HS-5 (cell line): ENCODE measurements around the gene CST11.
"Not testable (repeated sequence)": the region's sequence is repeated elsewhere in the genome, so short reads cannot be mapped to it uniquely, and the experiment has no call there.

ENCODE experiments used
- DNase-seq: peaks from one replicate; pipeline ENCODE4 v3.0.0-alpha.2; 2012; ENCODE audit warnings: low read depth

CST11 gene, protein sequence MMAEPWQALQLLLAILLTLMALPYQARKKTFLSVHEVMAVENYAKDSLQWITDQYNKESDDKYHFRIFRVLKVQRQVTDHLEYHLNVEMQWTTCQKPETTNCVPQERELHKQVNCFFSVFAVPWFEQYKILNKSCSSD

DNA sequence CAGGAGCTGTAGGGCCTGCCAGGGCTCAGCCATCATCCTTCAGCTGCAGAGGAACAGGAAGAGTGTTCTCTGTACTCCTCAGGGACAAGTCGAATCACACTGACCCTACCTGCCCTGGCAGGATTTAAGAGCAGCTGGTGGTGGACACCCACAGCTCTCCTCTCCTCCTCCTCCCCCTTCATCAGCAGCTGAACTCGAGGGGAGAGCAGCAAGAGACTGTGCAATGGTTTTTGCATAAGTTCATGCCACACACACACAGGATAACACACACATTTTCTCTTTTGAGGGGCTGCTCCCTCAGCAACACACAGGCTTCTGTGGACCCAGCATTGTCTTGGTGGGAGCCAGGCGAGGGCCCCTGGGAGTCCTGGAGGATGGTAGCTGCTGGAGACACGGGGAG lies at the start of gene CST11:
Gene CST11, minus strand, starts transcription at position 101 of the 400 bp plus-strand sequence. Its CDS starts 65 bp downstream, at position 36.
- DNase-seq = no peak

DNA sequence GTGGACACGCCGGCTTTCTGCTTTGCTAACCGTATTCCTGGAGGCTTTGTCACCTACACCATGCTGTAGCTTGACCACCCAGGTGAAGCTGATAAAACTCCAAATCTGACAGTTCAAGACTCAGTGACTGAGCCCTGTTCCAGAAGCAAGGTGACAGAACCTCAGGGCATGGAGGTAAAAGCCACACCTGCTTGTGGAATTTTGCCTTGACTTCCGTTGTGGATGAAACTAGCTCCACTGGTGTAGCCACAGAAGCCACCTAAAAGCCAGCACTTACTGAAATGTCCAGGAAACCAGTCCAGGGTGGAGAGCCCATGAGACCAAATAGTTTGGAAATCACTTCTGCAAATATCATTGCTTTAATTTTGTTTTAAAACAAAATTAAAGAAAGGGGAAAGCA lies 49.2 kb upstream of the CST11 start:
- DNase-seq = no peak

DNA sequence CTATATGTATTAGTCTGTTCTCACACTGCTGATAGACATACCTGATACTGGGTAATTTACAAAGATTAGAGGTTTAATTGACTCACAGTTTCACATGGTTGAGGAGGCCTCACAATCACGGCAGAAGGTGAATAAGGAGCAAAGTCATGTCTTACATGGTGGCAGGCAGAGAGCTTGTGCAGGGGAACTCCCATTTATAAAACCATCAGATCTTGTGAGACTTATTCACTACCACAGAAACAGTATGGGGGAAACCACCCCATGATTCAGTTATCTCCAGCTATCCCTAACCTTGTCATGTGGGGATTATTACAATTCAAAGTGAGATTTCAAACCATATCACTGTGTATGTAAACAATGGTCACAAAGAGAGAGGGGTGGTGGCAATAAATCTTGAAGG lies 44.9 kb upstream of the CST11 start:
- no peak for DNase-seq

DNA sequence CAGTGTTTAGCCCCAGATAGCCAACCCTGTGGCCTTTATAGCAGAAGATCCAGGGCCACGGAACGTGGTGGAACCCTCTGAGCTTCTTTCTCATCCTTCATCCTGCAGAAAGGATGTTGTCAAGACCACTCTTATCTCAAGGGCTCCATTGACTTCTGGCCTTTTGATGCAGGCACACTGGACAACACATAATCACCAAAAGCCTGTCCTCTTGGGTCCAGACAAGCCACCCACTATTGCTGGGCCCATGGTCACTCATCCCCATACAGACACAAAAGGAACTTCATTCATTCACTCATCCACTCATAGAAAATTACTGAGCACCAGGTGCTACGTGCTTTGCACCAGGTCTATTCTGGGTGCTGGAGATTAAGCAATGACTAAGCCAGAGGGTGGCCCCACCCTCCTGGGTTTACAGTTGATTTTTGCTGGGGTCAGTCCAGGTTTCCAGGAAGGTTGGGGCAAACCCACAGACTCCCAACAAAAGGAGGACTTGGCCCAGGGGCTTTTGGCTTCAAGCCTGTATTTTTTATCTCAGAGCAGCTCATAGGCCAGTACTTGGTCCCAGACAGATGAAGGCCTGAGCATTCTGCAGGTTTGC lies 40.6 kb upstream of the CST11 start:
- no peak for DNase-seq

DNA sequence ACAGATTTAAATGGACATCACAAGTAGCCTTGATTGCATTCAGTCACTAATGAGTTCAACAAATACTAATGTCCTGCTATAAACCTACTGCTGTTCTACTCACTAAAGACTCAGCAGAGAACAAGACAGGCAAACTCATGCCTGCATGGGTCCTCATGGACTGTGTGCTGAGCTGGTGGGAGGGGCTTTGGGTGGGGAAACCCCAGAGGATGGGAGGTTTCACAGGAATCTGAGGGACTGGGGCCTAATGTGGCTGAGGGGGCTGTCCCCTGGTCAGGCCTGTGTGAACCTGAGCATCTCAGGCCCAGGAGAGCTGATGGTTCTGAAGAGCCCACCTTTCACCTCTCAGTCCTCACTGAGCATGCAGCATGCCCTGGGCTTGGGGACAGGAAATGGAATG lies 39.6 kb upstream of the CST11 start:
- DNase-seq = no peak

DNA sequence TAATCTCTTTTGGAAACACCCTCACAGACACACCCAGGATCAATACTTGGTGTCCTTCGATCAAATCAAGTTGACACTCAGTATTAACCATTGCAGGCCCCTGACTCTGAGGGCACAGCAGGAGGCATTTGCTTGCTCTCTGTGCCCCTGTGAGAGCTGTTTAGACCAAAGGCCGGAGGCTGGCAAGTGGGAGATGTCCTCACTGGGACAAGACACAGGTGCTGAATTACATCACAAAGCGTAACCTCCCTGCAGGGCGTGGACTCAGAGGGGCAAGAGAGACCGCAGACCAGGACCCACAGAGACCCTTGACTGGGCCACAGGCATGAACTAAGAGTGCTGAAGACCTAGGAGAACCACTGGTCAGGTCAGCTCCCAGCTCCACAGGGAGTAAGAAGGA lies 38.1 kb upstream of the CST11 start, which contains the start of gene CST8:
Gene CST8, plus strand, starts transcription at position 301 of the 400 bp plus-strand sequence. CDS start 551 bp downstream, outside the sequence.
- DNase-seq = no peak

DNA sequence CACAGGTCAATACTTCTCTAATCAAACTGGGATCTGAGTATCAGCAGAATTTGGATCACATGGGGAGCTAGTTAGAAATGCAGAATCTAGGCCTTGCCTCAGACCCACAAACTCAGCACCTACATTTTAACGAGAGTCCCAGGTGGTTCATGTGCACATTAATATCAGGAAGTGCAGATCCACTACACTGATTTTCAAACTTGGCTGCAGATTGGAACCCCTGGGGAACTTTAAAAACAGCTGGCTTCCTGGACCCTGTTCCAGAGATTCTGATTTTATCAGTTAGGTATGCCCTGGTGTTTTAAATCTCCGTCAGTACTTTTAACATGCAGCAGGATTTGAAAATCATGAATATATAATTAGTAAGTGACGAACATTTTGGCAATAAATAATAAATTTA lies 36.3 kb upstream of the CST11 start:
- DNase-seq = no peak

DNA sequence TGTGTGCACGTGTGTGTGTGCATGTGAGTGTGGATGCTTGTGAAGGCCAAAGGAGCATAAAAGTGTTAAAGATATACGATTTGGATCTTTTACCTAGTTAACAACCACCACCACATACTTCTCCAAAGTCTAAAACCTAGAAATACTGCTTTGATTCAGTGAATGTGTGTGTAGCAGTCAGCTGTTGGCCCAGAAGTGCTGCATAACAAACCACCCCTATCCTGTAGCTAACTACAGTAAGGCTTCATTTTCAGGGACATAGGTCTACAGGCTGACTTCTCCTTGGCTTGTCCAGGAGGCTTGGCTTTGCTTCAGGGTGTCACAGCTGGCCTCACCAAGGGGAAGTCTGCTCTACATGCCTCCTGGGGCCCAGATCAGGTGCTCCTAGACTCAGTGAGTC lies 35.8 kb upstream of the CST11 start:
- no peak for DNase-seq

DNA sequence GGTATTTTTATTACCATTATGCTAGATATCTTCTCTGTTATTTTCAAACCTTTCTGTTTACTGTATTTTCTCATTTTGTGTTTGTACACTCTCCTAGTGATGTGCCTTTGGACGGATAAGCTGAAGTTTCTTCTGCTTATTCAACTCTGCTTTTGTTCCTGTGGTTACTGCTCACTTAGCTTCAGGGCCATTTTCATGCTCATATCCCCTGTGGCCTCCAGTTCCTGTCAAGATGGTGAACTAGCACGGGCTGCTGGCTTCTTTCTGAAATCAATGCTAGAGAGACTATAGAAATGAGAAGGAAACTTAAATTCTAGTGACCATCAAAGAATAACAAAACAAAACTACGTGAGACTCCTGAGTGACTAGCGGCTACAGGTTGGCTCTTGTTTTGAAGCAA lies 31.4 kb upstream of the CST11 start:
- DNase-seq = no peak

DNA sequence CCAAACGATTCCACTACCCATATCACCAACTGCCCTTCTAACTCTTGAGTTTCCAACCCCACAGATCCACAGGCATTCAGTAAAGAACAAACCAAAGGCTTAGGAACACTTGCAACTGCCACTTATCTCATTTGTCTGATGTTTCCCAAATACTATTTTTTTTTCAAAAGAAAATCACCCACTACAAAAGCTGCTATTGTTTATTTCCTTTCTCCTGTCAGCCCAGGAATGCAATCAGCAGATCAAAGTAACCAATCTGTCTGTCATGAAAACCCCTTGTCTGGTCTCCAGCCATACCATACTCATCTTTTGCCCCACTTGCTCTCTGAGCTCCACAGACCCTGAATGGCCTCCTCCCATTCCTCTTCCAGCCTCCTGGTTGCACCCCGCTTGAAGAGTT lies 29.5 kb upstream of the CST11 start:
- no peak for DNase-seq

DNA sequence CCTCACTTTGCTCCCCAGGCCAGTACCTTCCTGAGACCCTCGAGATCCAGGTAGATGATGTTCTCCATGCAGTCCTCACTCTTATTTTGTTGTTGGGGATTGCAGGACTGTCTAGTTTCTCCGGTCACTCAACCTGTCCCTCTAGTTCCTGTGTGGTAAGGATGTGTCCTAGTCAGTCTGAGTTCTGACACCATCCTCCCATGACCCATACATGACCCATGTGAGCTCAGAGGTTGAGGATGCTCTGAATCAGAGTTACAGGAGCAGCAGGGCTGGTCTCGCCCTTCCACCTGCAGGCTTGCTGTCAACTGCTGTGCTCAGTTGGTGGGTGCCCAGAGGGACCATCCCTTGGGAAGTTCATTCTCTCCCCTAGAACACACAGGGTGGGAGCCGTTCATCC lies 26.4 kb upstream of the CST11 start:
- no peak for DNase-seq

DNA sequence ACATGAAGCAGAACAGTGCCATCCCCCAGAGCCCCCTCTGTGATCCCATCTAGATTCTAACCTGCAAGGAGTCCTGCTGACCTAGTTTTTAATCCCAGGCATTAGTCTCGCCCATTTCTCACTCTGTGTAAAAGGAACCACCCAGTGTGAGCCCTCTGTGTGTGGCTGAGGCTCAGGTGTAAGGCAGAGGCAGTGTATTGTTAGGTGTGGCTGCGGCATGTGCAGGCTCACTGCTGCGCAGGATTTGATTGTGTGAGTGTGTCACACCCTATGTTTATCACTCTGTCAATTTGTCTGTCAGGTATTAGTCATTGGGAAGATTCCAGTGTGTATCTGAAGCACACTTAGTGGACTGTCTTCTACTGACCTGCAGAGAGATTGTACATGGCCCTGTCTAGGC lies 24.5 kb upstream of the CST11 start:
- DNase-seq = no peak

DNA sequence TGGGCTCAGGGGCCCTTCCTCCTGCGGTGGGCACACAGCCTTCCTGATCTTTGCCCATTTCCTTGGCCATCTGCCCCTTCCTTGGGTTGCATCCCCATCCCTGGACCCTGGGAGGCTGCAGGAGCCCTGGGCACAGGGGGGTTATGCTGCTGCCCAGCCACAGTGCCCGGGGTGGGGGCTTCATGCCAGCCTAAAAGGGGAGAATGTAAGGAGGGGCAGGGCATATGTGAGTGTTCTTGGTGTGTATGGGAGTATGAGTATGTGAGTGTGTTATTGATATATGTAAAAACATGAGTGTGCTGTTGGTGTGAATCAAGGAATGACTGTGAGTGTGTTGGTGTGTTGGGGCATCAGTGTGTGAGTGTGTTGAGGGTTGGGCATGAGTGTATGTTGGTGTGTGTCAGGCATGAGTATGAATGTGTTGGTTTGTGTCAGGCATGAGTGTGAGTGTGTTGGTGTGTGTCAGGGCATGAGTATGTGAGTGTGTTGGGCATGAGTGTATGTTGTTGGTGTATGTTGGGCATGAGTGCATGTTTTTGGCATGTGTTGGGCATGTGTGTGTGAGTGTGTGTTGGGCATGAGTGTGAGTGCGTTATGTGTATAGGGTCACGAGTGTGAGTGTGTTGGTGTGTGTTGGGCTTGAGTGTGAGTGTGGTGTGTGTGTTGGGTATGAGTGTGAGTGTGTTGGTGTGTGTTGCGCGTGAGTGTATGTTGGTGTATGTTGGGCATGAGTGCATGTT lies 23.5 kb upstream of the CST11 start:
- no peak for DNase-seq

DNA sequence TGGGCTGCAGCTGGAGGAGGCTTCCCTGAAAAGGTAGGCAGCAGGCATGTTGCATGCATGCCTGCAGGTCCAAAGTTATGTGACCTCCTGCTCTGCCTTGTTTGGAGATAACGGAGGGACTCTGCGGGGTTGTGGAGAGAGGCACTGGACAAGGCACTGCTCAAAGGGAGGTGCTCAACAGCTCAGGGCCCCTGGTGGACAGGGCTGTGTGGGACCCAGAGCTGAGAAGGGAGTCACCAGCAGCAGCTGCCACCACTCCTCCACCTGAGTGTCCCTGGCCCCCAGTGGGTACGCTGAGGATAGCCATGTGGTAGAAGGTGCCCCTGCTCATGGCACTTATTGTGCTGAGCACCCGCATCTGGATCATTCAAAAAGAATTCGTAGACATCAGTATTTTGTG lies 22.7 kb upstream of the CST11 start:
- DNase-seq = no peak

DNA sequence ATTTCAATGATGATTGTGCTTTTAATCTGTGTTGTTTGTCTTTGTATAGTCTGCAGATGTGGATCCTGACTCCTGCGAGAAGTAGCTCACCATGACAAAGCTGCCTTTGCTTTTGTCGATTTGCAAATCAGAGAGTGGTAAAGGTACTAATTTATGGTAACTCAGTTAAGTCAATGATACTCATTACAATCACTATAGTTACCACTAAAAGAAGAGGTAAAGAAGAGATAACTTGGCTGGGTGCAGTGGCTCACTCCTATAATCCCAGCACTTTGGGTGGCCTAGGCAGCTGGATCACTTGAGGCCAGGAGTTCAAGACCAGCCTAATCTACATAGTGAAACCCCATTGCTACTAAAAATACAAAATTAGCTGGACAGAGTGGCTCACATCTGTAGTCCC lies 20.6 kb upstream of the CST11 start:
- not testable (repeated sequence) for DNase-seq

DNA sequence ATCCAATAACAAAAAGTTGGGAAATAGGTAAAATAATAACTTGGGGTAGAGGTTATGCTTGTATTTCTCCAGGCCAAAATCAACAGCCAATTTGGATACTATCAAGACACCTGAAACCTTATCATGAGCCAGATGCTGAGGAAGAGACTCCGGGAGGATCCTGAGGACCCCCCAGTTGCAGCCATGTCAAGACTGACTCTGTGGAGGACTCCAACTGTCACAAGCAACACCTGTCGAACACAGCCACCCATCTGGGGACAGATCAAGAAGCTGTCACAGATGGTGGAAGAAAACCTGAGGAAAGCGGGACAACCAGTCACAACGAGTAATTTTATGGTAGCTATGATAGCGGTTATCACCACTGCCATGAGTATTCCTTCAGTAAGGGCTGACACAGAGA lies 19.6 kb upstream of the CST11 start:
- DNase-seq = not testable (repeated sequence)

DNA sequence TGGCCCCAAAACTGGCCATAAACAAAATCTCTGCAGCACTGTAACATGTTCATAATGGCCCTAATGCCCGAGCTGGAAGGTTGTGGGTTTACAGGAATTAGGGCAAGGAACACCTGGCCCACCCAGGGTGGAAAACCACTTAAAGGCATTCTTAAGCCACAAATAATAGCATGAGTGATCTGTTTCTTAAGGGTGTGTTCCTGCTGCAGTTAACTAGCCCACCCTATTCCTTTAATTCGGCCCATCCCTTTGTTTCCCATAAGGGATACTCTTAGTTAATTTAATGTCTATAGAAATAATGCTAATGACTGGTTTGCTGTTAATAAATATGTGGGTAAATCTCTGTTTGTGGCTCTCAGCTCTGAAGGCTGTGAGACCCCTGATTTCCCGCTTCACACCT lies 14.3 kb upstream of the CST11 start:
- not testable (repeated sequence) for DNase-seq

DNA sequence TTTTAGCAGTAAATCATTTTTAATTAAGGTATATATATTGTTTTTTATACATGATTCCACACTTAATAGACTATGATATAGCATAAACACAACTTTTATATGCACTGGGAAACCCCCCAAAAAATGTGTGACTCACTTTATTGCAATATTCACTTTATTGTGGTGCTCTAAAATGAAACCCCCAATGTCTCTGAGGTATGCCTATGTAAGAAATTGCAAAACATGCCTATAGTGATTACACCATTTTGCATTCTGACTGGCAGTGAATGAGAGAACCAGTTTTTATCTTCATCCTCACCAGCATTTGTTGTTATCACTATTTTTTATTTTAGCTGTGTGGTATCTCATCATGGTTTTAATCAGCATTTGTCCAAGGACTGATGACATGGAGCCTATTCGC lies 8.5 kb upstream of the CST11 start:
- DNase-seq = no peak

DNA sequence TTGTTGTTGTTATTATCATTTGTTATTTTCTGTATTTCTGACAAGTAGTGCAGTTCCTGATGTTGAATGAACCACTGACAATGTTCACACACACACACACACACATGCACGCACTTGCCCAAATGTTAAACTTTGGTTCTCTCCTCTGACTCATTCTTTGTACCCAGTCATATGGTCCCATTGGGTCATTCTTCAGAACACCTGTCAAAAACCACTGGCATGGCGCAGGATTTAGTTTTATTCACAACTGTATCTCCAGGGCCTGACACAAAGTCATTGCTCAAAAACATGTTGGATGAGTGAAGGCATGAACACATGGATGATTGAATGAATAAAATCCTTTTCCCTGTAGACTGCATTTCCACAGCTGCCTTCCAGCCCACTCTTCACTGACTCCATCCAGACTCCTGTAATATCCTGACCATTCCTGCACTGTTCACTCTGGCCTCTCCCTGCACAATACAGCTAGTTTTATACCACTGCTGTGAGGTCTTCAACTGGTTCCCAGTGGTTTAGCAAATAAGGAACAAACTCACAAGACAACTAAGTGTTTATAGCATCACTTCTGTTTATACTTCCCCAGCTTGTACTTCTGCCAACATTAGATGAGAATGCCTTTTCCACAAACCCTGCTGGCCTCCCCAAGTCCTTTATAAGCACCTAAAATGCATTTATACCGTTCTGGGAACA lies 6.9 kb upstream of the CST11 start:
- DNase-seq = no peak

DNA sequence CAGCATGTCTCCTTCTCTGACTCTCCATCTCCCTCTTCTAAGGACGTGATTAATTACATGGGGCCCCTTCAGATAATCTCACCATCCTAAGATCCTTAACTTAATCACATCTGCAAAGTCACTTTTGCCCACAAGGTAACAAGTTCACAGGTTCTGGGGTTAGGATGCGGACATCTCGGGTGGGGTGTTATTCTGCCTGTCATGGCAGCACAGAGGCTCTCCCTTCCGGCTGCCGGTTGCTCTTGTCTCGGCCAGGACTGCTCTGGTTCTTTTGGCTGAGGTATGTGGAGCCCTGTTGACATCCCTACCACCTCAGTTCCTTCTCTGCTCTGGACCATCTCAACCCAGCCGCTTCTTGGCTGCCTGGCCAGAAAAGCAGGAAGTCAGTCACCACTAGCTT lies 4.2 kb upstream of the CST11 start:
- no peak for DNase-seq

DNA sequence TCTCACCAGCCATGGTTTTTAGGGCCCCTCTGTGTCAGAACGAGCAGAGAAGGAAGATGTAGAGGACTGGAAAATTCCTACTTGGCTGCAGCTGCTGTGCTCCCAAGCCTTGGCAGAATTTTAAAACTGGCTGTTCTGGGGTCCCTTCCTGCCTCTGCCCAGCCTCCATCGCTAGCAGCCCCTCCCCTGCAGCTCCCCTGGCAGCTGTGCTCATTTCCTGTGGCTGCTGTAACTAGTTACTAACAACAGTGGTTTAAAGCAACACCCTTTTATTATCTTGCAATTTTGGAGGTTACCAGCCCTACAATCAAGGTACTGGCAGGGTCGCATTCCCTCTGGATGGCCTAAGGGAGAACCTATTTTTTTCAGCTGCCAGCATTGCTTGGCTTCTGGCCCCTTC lies 3.7 kb upstream of the CST11 start:
- DNase-seq = no peak

DNA sequence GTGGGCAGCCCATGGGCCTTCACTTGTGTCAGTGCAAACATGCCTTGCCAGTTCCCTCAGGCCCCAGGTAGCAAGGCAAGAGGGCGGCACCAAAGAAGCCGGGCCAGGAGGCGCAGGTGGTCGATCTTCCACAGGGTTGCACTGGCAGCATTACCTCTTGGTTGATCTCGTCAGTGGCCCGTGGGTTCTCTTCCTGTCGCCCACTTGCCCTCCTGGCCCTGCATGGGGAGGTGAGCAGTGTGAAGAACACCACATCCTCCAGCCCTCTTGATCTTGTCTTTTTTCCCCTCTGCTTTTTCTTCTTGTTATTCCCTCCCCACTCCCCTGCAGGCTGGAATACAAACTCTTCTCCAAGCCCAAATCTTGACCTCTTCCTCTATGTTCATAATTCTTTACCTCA lies 3.0 kb upstream of the CST11 start:
- DNase-seq = no peak

DNA sequence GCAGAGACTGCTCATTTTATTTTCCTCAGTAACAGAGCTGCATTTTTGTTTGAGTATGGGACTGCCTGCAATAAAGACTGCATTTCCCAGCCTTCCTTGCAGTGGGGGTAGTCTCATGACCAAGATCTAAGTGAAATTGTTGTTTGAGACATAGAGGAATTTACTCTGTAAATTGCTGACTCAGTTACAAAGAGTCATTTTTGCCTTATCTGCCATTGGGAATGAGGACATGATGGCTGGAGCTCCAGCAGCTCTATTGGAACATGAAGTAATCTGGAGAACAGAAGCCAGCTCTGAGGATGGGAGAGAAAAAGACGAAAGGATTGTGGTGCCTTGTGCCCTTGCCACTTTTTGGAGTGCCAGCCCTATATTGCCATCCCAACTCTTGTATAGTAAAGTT lies 2.1 kb upstream of the CST11 start:
- no peak for DNase-seq
